Hypothalamus (tissue), 51 donors: ENCODE measurements around the gene FAM180A.
A peak's percentile ranks its signal among the peaks of the same experiment; 100 is the strongest.
"Not testable (repeated sequence)": the region's sequence is repeated elsewhere in the genome, so short reads cannot be mapped to it uniquely, and the experiment has no call there.

Experiments
- DNase-seq, 51 donors: peaks; one replicate each; lab custom pipeline; 2025; lab: John Stamatoyannopoulos, UW

FAM180A gene

DNA sequence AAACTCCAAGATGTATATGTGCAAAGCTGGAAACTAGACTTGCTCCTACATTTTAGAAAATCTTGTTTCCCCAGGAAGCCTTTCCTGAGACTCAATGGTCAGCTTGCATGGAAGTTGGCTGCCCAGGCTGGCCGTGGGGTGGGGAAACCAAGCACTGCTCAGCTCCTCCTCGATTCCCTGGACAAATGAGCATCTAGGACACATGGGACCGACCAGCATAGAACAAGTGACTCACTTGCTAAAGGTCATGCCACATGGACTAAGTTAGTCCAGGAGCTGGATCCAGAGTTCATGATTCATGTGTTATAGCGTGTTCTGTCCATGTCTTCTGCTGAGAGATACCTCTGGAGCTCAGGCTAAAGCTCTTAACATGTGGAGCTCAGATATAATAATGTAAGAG, 6.2 kb downstream of the FAM180A start:
- DNase-seq, result no peak

DNA sequence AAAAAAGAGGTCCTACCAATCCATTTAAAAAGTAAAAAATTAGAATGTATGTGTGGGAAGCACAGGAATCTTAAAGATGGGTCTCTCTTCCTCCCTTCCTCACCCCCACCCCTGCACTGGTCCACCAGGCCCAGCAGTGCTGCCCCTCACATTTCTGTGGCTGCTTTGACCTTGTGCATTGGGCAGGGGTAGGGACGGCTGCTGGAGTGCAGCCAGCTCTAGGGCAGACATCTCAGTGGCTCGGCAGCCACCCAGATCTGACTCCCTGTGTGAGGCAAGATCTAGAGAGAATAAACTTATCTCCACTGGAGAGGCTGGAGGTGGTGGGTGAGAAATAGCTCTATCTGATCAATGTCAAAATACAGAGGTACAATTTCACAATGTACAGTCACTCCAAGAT, 6.7 kb downstream of the FAM180A start:
- no peak for DNase-seq

DNA sequence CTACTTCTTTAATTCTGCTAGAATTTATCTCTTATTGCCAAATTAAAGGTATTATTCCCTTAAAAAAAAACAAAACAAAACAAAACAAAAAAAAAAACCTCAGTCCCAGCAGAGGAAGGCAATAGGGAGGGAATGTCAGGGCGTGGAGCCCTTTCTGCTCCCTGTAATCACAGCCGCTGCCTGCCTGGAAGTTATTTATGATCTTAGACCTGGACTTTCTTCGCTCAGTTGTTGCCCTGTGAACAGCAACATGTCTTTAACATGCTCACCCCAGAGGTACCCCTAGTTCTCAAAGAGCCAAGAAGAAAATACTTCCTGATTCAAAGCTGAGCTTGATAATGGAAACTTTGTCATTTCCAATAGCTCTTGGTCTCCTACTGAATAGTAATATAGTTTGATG, 7.7 kb downstream of the FAM180A start:
- DNase-seq, result no peak

DNA sequence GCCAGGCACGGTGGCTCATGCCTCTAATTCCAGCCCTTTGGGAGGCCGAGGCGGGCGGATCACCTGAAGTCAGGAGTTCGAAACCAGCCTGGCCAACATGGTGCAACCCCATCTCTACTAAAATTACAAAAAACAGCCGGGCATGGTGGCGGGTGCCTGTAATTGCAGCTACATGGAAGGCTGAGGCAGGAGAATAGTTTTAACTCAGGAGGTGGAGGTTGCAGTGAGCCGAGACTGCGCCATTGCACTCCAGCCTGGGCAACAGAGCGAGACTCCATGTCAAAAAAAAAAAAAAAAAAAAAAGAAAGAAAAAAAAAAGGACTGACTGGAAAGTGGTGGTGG, 11.3 kb downstream of the FAM180A start:
- not testable (repeated sequence) for DNase-seq

DNA sequence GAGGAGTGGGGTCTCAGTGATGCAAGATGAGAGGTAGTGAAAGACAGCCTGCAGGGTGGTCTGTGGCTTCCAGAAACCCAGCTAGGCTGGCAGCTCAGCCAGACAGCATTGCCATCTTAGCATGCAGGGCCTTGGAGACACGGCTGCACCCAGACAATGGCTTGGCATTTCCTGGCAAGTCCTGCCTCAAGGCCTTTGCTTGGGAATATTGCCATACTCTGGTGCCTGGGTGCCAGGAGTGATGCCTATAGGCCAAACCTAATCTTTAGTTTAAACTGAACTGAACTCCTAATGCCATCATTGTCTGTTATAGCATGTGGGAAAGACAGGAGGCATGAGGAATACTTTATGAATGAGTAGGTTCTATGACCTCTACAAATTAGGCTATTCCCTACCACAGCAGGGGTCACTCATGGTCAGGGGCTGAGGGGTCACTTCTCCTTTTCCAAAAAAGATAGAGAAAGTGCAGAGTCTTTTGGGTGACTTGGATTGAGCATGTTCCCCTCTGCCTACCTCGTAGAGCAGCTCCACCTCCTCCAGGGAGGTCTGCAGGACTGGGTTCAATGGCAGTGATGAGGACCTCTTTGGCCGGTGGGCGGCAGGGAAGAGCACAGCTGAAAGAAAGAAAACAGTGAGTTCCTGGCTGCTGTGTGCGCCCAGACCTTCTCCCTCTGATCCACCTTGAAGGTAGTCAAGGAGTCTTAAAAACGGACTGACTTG, 11.9 kb downstream of the FAM180A start:
- no peak for DNase-seq

DNA sequence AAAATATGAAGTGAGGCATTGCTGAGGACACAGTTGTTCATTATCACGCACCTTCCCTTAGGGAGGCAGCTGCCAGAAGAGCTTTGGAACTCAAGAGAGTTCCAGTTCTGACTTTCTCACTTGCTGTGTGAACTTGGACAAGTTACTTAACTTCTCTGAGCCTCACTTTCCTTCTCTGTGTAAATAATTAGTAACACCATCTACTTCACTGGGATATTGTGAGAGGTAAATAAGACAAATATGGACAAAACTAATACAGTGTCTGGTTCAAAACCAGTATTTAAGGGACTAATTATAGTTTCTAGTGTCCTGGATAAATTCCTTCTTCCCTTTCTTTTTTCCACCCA, 14.3 kb downstream of the FAM180A start:
- DNase-seq, result no peak

DNA sequence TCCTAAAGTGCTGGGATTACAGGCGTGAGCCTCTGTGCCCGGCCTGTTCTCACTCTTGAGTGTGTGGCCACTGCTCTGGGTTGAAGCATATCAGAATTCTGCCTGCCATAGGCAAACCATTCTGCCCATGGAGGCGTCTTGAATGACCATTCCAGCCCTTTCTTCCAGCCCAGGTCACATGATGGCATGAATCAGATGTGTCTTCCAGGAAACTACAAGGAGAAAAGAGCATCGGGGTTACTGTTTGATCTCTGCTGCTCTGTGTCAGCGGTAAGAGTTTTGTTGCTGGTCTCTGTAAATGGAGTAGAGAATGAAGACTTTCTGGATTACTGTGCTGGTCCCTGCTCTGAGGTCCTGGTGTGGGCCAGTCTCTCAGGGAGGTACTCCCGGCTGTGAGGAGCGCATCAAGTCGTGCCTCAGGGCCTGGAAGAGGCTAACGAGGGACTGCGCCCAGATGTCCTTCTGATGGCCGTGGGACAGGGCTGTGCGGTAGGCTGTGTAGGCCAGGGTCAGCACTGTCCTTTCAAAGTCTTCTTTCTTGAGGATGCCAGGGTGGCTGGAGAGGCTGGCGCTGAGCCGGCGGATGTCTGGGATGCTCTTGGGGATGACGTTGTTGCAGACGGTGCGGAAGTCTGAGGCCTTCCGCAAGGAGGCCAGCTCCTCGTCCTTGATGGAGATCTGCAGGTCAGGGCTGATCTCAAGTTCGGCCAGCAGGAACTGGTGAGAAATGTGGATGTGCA, 14.8 kb downstream of the FAM180A start:
- DNase-seq, result no peak

DNA sequence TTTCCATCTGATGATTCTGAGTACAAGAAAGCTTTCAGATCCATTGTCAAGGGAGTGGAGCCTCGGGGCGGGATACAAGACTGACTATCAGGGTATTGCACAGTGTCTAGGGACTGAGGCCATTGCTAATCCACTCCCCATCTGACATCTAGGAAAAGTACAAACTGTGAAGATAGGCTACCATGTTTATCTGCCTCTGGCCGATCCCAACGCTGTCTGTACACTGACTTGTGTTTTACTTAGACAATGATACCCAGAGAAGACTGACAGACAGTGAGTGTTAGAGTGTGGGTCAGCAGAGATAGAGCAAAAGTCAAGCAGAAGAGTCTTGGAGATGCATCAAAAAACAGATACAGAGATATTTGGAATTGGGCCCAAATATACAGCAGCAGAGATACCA, 17.5 kb downstream of the FAM180A start:
- no peak for DNase-seq

DNA sequence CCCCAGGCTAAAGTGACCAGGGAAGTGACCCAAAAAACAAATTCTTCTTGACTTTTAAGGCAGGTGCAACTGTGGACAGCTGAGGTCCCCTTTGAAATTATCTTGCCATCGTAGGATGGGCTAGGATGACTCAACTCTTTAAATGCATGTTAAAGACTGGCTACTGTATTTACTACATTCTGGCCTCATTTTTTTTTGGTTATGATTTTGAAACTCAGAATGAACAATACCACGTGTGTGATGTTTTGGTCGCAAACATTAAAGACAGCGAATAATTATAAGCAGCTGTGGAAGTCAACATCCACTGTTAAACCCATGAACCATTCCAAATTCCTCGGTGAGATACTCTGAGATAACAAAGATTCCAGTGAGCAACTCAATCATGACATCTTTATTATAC, 19.4 kb downstream of the FAM180A start:
- no peak for DNase-seq

DNA sequence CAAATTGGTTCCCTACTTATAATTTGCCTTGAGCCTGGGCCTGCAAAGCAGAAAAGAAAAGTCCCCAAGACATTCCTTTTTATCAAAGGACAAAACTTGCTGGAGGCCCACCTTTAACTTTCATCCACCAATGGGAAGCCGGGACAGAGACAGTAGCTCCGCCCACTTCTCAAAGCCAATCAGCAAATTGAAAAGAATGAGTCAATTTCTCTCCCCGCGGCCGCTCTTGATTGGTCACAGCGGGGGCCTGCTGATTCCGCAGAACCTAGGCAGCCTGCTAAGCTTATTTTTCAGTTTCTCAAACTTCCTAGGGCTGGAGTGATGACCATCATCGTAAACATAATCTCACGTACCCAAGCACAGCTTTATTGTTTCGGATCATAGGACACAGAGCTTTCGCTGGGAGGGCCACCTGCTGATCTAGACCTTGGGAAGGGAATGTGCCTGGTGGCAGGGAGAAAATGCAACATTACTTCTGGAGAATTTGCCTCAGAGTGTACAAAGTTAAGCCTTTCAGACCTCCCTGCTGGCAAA, 20.4 kb downstream of the FAM180A start, which contains the start of gene SLC13A4:
Gene SLC13A4 (minus strand): TSS at position 51 of the 534 bp plus-strand sequence. CDS start 690 bp downstream, outside the sequence.
- DNase-seq, result peak in 2 of 51 donors; percentile 5 to 27

DNA sequence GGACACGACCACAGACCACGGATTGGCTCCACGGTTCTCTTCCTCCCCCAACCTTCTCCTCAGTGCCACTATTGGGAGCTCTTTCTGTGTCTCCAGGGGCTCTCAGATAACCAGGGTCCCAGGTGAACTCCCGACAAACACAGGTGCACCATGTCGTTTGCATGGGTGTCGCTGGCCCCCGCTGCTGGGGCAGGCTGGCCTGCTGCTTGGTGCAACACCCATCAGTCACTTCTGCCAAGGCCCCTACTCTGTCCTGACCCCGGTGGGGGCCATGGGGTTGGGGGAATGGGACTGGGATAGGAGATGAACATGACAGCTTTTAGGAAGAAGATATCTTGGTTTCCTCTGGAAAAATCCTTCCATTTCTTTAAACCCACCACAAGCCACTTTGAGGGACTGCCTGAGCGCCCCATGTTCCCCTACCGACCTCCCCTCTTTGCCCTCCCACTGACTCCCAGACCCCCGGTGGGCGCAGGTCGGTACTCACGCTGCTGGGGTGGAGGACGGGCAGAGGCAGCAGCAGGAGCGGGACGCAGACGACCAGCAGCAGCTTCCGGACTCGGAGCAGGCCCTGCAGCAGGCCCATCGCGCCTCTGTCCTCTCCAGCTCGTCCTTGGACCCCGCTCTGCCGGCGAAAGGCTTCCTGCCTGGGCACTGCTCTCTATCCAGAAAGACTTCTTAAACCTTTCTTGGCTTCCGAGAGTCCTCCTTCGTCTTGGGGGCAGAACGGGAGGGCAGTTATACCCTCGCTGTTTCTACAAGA, 21.5 kb downstream of the FAM180A start:
- DNase-seq, result no peak

DNA sequence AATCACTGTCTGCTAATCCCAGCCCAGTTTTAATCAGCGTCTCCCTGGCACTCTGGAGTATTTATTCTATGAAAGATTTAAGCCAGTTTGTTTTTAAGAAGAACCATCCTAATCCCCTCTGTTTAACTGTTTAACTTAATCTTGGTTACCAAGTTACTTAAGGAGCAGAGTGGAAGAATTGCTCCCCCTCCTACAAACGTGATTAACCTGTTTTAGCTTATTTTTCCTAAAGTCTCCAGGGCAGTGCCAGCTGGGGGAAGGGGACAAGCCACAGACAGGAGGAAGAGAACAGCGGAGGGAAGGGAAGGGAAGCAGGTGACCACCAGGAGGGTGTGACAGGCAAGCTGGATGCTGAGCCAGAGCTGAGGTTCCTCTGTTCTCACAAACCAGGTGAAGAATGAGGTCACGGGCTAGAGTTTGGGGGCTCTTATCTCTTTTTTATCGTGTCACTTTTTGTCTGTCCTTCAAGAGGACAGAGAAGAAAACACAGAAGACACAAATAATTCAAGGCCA, 22.3 kb downstream of the FAM180A start:
- DNase-seq, result no peak

DNA sequence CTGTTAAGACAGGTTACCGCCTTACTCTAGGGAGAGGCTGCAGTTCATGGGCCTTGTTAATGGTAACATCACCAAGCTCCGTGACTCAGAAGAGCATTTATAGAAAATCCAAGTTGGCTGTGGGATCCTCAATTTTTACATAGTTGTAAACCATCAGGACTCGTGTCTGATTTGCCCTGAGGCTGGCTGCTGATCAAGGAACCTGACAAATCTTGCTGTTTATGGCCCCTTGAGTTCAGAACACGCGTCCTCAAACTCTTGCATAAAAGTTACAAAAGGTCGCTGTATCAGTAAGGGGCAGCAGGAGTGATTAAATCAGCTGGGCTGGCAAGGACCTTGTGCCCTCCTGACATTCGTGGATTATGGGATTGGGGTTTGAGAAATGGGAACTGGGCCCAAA, 25.2 kb downstream of the FAM180A start:
- no peak for DNase-seq

DNA sequence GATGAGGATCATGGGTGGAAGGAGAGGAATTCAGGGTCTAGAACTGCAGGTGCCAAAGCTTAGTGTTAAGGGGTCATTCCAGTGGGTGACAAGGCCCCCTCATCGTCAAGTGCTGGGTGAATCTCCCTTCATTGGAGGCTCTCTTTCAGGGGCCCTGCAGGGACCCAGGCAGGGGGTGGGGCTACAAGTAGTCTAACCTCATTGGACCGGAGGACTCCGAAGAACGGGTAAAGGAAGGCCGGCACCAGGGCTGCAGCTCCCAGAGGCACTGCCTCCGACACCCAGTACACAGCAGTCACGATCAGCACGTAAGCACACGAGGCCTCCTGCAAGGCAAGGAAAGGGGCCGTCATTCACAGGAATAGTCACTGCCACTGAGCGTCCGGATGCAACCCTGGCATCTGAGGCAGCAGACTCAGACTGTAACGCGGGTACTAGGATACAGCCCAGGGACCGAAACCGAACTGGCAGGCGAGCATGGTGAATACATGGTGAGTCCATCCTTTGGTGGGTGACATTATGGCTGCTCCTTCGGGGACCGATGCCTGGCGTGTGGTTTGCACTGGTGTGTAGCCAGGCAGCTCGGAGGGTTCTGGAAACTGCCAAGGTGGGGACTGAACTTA, 27.3 kb downstream of the FAM180A start:
- DNase-seq, result no peak

DNA sequence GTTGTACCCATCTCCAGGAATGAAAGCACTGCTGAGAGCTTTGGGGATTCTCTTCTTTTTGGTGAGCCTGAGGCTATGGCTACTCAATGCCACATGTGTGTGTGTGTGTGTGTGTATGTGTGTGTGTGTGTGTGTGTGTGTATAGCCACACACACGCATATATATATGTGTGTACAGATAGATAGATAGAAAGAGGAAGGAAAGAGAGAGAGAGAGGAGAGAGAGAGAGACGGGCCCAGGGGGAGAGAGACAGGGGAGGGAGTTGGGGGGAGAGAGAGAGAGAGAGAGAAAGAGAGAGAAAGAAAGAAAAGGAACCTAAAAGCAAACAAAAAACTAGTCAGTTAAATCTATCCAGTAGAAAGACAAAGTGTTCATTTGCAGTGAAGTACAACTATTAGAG, 28.9 kb downstream of the FAM180A start:
- no peak for DNase-seq

DNA sequence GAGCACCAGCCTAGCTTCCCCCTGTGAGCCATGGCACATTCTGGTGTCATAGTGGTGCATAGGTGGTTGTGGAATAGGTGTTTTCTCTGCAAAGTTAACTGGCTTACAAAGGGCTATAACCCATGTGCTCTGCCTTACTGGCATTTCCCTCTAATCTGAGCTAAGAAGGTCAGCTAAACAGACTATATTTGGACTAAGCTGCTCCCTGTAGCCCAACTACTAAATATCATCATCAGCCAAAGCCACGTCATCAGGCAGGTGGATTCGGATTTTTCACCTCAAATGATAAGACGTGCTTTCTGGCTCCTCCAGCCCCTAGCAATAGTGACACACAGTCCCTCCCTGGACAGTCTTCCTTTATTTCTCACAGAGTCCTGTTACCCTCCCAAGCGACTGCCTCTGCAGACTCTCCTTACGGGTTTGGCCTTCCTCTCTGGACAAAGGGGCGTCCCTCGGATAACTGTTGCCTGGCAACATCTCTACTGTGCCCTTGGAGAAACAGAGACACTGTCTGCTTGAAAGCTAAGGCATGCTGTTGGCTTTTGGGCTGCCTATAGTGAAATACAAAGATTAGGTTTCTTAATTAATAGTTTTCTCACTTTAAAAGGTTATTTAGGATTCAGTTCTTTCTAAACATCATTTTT, 29.7 kb downstream of the FAM180A start:
- peak in 1 of 51 donors; percentile 5 for DNase-seq

DNA sequence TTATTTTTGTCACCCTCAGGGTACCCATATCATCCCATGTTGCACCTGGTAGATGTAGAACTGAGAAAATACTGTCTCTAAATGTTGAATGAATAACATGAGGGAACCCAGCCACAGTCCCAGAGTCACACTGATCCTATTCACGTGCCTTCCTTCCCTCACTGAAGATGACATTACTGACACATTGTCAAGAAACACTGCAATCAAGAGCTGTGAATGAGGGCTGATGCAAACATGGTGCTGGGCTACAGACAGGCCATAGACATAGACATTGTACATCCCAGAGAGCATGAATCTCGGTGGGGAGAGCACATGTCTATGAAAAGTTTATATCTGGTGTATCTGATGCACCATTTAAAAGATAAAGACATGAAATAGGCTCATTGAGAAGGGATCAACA, 30.4 kb downstream of the FAM180A start:
- DNase-seq, result no peak

DNA sequence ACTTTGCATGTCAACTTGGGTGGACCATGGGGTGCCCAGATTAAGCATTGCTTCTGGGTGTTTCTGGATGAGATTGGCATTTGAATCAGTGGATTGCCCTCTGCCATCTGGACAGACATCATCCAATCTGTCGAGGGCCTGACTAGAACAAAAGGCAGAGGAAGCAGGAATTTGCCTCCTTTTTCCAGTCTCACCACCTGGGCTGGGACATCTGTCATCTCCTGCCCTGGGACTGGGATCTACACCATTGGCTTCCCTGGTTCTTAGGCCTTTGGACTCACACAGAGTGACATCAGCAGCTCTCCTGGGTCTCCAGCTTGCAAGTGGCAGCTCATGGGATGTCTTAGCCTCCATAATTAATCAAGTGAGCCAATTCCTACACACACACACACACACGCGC, 30.9 kb downstream of the FAM180A start:
- DNase-seq, result no peak

DNA sequence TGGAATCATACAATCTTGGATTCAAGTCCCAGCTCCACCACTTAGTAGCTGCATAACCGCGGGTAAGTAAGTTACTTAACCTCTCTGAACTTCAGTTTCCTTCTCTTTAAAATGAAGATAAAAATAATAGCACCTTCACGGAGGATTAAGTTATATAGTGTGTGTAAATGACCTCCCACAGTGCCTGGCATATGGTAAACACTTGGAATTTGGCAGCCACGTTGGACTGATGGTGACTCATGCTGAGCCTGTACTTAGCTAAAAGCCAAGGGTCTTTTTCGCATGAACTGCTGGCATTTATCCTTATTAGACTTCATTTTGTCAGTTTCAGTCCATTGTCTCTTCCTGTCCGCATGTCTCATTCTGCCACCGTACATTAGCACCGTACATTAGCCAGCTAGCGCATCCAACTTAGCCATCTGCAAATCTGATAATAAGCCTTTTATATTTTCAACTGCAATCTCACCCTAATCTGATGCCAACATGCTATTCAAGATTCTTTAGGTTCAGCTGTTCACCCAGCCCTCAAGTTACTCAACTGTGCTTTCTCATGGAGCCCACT, 31.9 kb downstream of the FAM180A start:
- DNase-seq, result peak in 1 of 51 donors; percentile 3

DNA sequence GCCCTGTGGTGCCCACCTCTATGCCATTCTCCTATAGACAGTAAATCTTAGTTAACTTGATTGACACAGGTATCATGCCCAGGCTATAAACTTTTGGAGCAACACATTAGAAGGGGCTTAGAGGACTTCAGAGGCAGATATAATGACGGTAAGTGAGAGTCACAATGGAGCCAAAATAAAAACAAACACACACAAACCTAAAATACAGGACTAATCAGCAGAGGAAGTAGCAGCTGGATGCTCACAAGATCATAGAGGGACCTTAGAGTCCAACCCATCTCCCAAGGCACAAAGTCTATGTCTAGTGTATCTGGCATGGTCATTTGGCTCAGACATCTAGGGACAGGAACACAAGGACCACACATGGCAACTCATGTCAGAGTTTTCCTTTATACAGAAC, 32.9 kb downstream of the FAM180A start:
- DNase-seq, result no peak
